NOMO-1 treated with dmso at 0.1 percent for 144 hours (cell line): Measurements from ENCODE around the gene MPZL3.
A peak's percentile ranks its signal among the peaks of the same experiment; 100 is the strongest.

Experiments used
- DNase-seq: peaks from one replicate; lab custom pipeline; 2025; ENCODE audit not compliant: unreplicated experiment; lab: John Stamatoyannopoulos, UW

Gene MPZL3

GRCh38 chr11:118265954-118266353 lies 13.8 kb upstream of the MPZL3 start:
- DNase-seq: no peak

GRCh38 chr11:118264569-118265465 lies 12.7 kb upstream of the MPZL3 start:
- DNase-seq: no peak

GRCh38 chr11:118263695-118264568 lies 11.8 kb upstream of the MPZL3 start, which contains the start of gene MPZL2:
Gene MPZL2, minus strand, starts transcription at chr11:118264297. Its CDS starts 144 bp downstream, at chr11:118264153.
- peak; percentile 18 for DNase-seq

GRCh38 chr11:118263112-118263511 lies 10.9 kb upstream of the MPZL3 start:
- no peak for DNase-seq

GRCh38 chr11:118260353-118260752 lies 8.2 kb upstream of the MPZL3 start:
- DNase-seq: no peak

- DNase-seq: no peak
These were observed 7.0 kb upstream of the MPZL3 start for GRCh38 chr11:118259138-118259537.

GRCh38 chr11:118258410-118258809 lies 6.2 kb upstream of the MPZL3 start:
- no peak for DNase-seq

GRCh38 chr11:118252688-118253087 lies 523 bp upstream of the MPZL3 start:
- no peak for DNase-seq

GRCh38 chr11:118247041-118247440 lies 5.1 kb downstream of the MPZL3 start:
- DNase-seq: no peak

GRCh38 chr11:118245936-118246562 lies 6.1 kb downstream of the MPZL3 start:
- no peak for DNase-seq

GRCh38 chr11:118243993-118244762 lies 8.0 kb downstream of the MPZL3 start:
- DNase-seq: no peak

GRCh38 chr11:118243161-118243560 lies 9.0 kb downstream of the MPZL3 start:
- DNase-seq: no peak

- no peak for DNase-seq
These were observed 10.4 kb downstream of the MPZL3 start for GRCh38 chr11:118241764-118242098.

GRCh38 chr11:118240999-118241763 lies 11.0 kb downstream of the MPZL3 start:
- peak; percentile 82 for DNase-seq

- DNase-seq: no peak
These were observed 12.5 kb downstream of the MPZL3 start for GRCh38 chr11:118239509-118240205.

- no peak for DNase-seq
These were observed 13.2 kb downstream of the MPZL3 start for GRCh38 chr11:118238929-118239328.

GRCh38 chr11:118238421-118238820 lies 13.7 kb downstream of the MPZL3 start:
- no peak for DNase-seq

- no peak for DNase-seq
These were observed 16.0 kb downstream of the MPZL3 start for GRCh38 chr11:118236170-118236569.

GRCh38 chr11:118234833-118235232 lies 17.3 kb downstream of the MPZL3 start:
- DNase-seq: no peak
